Nephron progenitor cell (in vitro differentiated cells): ENCODE results near the gene ZNF428.

Experiments used
- DNase-seq: peaks from one replicate; pipeline ENCODE4 v3.0.0; 2021
- H3K27ac Mint-ChIP-seq: 2 replicates; pipeline ENCODE4 v1.8.0; 2021; ENCODE audit warnings: mild to moderate bottlenecking, moderate library complexity, mixed read lengths
- H3K27me3 Mint-ChIP-seq: 2 replicates; pipeline ENCODE4 v1.8.0; 2021; ENCODE audit warnings: mild to moderate bottlenecking, low read depth, mixed read lengths; ENCODE audit not compliant: poor library complexity
- H3K36me3 Mint-ChIP-seq: 2 replicates; pipeline ENCODE4 v1.8.0; 2021; ENCODE audit warnings: low read depth, mixed read lengths
- H3K4me1 Mint-ChIP-seq: 2 replicates; pipeline ENCODE4 v1.8.0; 2021; ENCODE audit warnings: mixed read lengths
- H3K4me3 Mint-ChIP-seq: 2 replicates; pipeline ENCODE4 v1.8.0; 2021; ENCODE audit warnings: mild to moderate bottlenecking, moderate library complexity, mixed read lengths
- H3K9me3 Mint-ChIP-seq: 2 replicates; pipeline ENCODE4 v1.8.0; 2021; ENCODE audit warnings: mild to moderate bottlenecking, moderate library complexity, mixed read lengths
- TF ChIP-seq, protein P1 (sequence below): fragments of 200-600 bp; sonication (generic); IDR thresholded peaks from 2 replicates; pipeline ENCODE4 v1.5.0; 2021; ENCODE audit warnings: antibody characterized with exemption

The ZNF428 gene

DNA sequence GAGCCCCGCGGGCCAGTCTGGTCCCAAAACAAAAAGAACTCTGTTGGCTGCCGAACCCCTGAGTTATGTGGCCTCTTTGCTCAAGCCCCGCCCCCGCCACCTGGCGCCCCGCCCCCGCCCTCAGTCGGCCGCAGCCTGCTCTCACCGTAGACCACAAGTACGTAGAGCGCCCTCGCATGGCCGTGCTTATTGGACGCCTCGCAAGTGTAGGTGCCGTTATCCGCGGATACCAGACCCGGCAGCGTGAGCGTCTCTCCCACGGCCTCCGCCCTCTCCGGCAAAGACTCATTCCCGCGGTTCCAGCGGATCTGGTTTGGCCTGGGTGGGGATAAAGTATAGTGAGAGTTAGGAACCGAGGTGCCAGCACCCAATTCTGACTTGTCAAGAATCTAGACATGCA is 5.5 kb upstream of the ZNF428 start:
- Mint-ChIP-seq H3K4me3 (no peak overlapping the region), H3K36me3 (peaks cover 45% of the 10 kb centered on the region), H3K27ac (no peak overlapping the region), H3K4me1 (peaks cover 30% of the 10 kb centered on the region), H3K9me3 (no peaks in the 10 kb centered on the region), H3K27me3 (no peaks in the 10 kb centered on the region)
- peak; percentile 69 for DNase-seq
- TF ChIP-seq, protein P1, sequence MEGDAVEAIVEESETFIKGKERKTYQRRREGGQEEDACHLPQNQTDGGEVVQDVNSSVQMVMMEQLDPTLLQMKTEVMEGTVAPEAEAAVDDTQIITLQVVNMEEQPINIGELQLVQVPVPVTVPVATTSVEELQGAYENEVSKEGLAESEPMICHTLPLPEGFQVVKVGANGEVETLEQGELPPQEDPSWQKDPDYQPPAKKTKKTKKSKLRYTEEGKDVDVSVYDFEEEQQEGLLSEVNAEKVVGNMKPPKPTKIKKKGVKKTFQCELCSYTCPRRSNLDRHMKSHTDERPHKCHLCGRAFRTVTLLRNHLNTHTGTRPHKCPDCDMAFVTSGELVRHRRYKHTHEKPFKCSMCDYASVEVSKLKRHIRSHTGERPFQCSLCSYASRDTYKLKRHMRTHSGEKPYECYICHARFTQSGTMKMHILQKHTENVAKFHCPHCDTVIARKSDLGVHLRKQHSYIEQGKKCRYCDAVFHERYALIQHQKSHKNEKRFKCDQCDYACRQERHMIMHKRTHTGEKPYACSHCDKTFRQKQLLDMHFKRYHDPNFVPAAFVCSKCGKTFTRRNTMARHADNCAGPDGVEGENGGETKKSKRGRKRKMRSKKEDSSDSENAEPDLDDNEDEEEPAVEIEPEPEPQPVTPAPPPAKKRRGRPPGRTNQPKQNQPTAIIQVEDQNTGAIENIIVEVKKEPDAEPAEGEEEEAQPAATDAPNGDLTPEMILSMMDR, result peak; percentile 17

DNA sequence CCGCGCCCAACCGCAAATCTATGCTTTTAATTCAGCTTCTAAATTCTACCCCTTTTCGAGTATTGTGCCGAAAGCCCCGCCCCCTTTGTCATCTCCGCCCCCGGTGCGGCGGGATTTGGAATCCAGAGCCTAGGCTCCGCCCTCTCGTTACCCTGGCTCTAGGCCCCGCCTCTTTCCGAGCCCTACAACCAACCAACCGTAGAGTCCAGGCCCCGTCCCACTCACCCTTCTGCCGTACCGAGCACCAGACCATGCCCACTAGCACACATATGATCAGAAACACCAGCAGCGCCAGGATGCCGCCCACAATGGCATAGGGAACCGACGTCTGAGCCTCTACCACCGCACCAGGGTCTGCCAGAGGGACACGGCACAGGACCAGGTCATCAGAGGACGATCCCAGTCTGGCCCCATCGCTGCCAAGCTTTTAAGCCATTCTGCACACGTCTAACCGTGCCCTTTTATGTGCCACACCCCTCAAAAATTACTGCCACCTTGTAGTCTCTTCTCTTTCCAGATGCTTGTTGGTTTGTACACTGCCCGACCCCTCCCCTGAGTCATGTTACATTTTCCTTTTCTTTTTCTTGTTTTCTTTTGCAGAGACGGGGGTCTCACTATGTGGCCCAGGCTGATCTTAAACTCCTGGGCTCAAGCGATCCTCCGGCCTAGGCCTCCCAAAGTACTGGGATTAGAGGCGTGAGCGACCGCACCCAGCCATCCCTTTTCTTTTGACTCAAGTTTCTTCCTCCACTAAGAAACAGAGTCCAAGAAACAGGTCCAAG is 4.7 kb upstream of the ZNF428 start:
- peaks cover 36% of the 10 kb centered on the region for H3K4me1 Mint-ChIP-seq
- no peak overlapping the region for H3K27ac Mint-ChIP-seq
- TF ChIP-seq, protein P1, result no peak
- H3K36me3 Mint-ChIP-seq, result peaks cover 45% of the 10 kb centered on the region
- no peaks in the 10 kb centered on the region for H3K9me3 Mint-ChIP-seq
- H3K27me3 Mint-ChIP-seq, result no peaks in the 10 kb centered on the region
- peak; percentile 22 for DNase-seq
- no peak overlapping the region for H3K4me3 Mint-ChIP-seq

DNA sequence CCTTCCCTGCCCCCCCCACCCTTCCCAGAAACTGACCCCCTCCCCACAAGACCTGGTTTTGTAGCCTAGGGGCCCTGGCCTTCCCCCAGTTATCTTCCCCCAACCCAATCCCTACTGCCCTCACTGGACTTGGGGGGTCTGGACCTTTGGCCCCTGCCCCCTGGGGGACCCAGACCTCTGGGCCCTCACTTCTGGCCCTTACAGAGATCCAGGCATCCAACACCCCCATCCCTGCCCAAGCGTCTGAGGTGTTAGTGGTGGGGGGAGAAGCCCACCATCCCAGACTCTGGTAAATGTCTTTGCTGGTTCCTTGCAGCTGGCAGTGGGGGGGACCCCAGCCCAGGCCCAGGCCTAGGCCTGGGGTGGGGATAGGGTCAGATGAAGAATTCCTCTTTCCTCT is 3.5 kb upstream of the ZNF428 start:
- Mint-ChIP-seq H3K27me3 (no peaks in the 10 kb centered on the region), H3K4me3 (no peak overlapping the region)

DNA sequence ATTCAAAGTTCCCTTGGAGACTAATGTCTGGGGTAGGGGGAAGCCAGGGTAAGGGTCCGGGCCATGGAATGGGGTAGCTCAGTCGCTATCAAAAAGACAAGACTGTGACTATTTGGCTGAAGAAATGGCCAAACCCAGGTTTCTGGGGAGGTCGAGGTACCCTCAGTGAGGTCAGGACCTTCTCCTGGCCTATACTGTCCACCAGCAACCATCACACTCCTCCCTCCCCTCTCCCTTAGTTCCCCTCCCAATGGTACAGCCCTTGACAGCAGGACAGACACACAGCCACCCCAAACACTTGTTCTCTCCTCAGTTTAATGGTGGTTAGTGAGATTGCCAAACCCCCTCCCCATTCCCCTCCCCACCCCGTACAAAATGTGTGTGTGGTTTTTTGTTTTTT is 2.6 kb upstream of the ZNF428 start:
- Mint-ChIP-seq H3K4me3 (no peak overlapping the region), H3K4me1 (peaks cover 36% of the 10 kb centered on the region), H3K9me3 (no peaks in the 10 kb centered on the region), H3K27me3 (no peaks in the 10 kb centered on the region), H3K36me3 (peaks cover 43% of the 10 kb centered on the region), H3K27ac (no peak overlapping the region)
- no peak for DNase-seq
- TF ChIP-seq, protein P1, result no peak

More for the DNA sequence above, 3.5 kb upstream of the ZNF428 start:
- Mint-ChIP-seq H3K4me1 (peaks cover 42% of the 10 kb centered on the region), H3K9me3 (no peaks in the 10 kb centered on the region), H3K27ac (peak overlapping the region; percentile 68), H3K36me3 (peaks cover 45% of the 10 kb centered on the region)
- TF ChIP-seq, protein P1, result no peak
- DNase-seq, result no peak

DNA sequence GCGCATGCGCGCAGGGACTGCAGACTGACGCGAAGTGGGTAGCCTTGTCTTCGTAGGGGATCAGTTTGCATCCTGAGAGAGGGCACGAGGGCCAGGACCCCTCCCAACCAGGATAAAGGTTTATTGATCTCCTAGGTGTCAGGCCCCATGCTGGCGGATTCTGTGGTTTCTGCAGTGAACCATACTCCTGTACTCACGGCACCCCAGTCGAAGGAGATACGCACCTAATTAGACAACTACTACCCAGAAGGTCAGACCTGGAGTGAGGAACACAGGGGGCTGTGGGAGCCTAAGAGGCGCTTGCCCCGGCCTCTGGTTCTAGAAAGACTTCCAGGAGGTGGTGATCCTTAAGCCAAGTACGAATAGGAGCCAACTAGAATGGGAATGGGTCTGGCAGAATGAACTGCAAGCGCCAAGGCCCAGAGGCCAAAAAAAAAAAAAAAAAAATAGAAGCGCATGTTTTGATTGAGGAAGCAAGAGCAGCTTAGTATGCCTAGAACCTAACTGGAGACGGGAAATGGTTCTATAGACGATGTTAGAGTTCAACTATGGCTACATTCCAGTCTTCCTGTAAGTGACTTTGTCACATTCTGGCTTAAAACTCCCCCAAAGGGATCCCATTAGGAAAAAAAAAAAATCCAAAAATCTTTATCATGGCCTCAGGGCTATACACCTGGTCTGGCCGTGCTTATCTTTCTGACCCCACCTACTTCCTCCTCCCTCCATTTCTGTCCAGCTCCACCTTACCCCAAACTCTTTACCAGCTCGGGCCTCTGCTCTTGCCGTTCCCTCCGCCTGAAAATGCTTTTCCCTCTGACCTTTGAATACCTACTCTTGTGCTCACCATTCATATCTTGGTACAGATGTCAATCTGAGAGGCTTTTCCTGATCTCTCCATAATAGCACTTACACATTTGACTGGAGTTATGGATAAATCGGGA is 902 bp upstream of the ZNF428 start:
- TF ChIP-seq, protein P1, result no peak
- H3K36me3 Mint-ChIP-seq, result peaks cover 32% of the 10 kb centered on the region
- no peaks in the 10 kb centered on the region for H3K27me3 Mint-ChIP-seq
- peak overlapping the region; percentile 89 for H3K4me3 Mint-ChIP-seq
- peak; percentile 89 for DNase-seq
- H3K27ac Mint-ChIP-seq, result peak overlapping the region; percentile 100
- H3K4me1 Mint-ChIP-seq, result peaks cover 48% of the 10 kb centered on the region
- no peaks in the 10 kb centered on the region for H3K9me3 Mint-ChIP-seq
